RKO (cell line): ENCODE measurements around the gene ISM2.

ENCODE experiments used
- DNase-seq: peaks from one replicate; pipeline ENCODE4 v3.0.0-alpha.2; 2016; ENCODE audit warnings: low spot score

The ISM2 gene

DNA sequence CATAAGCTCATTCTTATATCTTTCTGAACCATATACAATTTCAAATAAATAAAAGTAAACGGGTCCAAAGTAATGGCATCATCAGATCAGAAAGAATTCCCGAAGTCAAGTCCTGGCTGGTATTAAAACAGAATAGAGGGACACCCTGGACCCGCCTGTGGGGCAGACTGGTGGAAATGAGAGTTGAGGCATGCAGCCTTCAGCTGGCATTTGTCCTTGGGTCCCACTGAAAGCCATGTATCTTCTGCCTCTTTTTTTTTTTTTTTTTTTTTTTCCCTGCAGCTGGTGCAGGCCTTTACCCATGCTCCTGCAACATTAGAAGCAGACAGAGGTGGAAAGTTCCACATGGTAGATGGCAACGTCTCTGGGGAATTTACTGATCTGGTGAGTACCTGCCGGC, 30.8 kb downstream of the ISM2 start:
- DNase-seq = no peak

DNA sequence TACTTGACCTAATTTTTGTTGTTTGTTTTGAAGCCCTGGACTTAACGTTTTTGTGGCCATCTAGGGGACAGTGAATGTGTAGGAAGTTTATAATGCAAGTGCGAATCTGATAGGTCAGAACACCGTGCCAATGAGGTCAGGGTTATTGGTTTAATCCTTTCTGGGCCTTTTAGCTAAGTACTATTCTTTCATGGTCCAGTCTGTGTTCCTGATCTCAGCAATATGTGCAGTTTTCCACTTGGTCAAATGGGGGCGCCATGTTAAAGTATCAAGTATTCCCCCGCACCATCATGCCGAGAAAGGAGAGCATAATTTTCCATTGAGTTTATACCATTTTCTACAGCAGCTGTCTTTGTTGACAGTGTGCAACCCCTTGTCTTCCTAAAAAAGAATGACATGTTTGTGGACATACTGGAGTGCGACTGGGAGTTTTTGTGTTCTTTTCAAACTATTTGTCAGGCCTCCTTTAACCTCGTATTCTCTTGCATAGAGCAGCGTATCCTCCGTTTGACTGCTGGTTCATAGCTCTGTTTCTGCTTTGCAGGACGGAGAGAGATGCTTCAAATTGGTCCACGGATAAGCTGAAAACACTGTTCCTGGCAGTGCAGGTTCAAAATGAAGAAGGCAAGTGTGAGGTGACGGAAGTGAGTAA, 39.4 kb downstream of the ISM2 start:
- DNase-seq = peak; percentile 81

DNA sequence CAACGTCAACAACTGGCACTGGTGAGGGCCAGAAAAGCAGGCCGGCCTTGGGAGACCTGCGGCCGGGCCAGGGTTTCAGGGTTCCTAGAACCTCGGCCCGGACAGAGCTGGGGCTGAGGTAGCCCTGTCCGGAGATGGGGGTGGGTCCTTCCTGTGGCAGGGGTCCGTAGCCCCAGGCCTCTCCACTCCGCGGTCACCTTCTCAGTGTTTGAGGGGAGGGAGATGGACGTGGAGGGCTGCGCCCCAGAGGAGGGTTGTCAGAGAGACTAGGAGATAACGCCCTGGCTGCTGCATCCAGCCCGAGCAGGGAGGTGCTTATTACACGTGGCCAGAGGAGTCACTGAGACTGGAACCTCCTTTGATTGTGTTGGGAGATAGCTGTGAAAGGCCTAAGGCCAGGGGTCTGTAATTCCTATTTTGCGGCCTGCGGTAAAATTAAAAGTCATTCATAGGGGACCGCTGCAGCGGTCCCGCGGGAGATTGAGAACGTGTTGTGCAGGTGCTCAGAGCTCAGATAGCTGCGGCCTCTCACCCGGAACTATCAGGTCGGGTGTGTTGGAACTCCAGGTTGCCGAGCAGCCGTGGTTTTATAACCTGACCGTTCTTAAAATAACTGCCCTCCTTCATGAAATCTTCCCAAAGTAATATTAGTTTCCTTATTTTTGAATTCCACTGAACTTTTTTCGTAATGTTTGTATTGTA, 40.2 kb downstream of the ISM2 start:
- DNase-seq = peak; percentile 70

DNA sequence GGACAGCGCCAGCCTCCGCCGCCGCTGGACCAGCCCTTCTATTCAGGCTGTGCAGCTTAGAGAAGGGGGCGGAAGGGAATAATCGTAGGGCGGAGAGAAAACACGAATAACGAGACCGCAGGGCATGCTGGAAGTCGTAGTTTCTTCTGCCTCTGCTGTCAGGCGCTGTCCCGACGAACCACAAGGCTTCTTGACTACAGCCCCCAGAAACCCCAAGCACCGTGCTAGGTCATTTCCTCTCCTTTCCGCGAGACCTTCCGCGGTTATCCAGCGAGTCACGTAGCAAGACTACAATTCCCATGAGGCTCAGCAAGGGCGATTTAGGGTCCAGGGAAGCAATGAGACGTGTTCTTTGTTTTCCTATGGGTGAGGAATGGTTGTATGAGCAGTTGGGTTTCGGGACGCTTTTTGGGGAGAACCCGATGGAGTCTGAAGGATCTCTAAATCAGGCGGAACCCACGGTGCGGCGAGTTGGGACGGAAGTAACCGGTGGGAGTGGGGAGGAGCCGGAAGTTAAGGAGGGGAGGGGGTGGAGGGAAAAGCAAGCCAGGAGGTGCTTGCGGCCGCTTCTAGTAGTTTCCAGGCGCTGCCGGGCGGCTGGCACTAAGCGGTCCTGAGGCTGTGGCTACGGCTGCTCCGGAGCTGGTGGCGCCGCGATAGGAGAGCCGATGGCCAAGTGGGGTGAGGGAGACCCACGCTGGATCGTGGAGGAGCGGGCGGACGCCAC, 40.9 kb downstream of the ISM2 start, which contains the start of the genes AHSA1 and VIPAS39:
TSS of gene AHSA1 (plus strand) at position 572 of the 727 bp plus-strand sequence. CDS start at position 669, 97 bp downstream.
TSS of gene VIPAS39 (minus strand) at position 80 of the 727 bp plus-strand sequence. CDS start 3,499 bp downstream, outside the sequence.
- DNase-seq = peak; percentile 99

DNA sequence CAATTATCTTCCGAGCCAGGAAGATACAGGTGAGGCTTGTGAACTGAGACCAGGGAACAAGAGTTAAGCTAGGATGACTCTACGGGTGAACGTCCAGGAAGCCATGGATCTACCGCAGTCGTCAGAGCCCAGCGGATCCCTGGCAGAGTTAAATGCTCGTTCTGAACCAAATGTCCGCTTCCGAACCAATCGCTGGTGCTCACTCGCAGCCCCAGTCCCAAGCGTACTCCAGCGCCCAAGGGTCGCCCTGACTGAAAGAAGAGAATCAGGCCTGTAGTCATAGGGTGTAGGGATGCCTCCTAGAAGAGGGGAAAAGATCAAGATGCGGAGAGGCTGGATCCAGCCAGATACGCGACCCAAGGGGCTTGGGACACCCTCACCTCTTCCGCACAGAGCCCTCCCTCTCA, 41.5 kb downstream of the ISM2 start:
- peak; percentile 52 for DNase-seq

DNA sequence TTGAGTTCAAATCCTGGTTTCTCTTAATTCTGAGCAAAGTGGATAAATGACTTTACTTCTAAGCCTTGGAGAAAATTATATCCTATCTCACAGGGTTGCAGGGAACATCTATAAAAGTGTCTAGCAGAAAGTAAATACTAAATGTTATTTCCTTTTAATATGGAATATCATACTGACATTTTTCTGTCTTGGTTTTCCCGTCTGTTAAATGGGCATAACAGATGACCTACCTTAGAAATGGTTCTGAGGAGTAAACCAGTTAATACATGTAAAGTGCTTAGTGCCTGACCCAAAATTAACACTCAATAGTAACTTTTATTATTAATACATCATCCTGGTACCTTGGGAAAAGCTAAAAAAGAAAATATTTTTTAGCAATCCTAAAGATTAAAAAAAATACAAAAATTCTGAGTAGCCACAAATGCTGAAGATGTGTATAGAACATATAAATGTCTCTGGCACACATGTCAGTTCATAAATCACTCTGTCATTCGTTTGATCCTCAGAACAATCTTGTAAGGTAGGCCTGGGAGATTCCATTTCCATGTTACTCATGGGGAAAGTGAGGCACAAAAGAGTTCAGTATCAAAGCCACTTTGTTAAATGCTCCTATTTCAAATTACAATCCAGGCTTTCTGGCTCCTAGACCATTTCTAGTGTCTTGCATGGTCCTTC, 42.5 kb downstream of the ISM2 start:
- no peak for DNase-seq

DNA sequence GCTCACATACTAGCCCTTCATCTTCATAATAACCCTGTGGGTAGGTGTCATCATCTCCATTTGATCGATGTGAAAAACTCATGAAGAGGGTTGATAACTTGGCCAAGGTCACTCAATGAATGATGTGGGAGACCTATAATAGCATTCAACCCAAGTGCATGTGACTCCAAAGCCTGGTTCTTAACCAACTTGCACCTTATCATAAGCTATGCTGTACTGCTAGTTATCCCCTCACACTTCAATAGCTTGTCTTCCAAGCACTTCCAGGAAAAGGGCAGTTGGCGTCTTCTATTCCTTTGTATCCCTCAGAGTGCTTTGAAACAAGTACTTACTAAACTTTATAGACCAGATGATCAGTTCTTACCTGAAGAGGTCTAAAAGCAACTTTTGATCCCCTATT, 56.4 kb downstream of the ISM2 start:
- DNase-seq = no peak

DNA sequence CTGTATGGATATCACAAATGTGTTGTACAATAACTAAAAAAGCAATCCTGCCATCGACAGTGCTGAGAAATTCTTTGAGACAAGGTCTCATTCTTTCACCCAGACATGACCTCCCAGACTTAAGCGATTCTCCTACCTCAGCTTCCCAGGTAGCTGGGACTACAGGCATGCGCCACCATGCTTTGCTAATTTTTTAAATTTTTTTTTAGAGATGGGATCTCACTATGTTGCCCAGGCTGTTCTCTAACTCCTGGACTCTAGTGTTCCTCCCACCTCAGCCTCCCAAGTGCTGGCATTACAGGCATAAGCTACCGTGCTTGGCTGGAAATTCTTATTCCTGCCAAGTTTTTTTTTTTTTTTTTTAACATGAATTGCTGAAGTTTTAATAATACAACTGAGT, 58.8 kb downstream of the ISM2 start:
- DNase-seq = no peak

DNA sequence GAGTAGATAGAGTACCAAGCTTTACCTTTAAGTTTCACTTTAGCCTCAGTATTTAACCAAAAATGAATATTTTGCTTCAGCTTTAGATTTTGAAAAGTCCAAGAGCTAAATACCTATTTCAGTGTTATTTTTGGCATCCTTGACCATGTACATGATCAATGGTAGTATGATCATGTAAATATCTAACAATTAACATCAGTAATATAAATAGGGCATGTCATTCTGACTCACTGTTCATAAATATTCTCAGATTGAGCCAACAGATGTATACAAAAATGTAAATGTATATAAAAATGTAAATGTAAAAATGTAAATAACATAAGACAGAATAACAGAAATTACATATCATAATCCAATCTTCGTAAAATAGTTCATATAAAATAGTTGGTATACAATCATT, 60.0 kb downstream of the ISM2 start:
- DNase-seq = no peak

DNA sequence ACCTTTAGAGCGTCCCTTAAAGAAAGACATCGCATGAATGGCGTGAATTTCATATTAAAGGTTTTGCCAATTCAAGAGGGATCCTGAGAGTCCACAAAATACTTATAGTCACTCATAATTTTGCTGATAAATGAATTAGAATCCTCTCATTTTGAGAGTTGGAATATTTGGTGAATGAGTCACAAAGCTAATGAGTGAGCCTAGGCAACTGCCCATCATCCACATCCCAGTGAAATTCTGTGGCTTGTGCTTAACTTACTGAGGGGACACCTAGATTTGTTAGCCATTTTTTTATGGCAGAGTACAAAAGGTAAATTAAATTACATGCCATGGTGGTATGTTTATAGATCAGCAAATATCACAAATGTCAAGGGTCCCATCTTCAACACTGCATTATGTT, 62.6 kb downstream of the ISM2 start:
- peak; percentile 41 for DNase-seq

DNA sequence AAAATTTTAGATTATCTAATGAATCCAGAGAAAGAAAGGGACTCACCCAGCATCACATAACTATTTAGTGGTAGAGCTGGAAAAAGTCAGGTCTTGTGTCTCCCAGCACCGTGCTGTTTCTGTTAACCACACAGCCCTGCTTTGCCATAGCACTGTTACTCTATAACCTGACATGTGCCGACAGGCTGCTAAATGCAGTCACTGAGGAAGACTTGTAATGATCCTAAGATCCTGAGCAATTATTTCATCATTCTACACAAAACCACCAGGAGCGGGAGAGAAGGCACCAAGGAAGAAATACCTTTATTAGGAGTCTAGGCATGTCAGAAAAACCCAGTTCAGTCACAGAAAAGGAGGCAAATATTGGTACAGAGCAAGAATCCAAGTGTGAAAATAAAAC, 72.2 kb downstream of the ISM2 start:
- DNase-seq = no peak

DNA sequence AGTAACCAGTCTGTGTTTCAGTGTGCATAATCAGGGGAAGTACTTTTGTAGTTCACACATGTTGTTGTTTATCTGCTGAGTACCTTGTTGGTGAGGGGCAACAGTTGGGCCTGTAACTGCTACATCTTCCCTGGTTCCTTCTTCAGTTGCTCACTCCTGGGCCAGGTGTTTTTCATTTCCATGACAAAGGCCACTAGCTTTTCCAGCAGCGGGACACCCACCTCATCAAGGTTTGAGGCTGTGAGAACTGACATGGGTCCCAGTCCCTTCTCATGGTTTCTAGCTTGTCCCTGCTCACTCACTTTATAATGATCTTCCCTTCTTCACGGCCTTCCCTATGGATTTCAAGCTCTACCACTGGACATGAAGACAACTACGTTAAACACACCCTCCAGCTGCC, 73.8 kb downstream of the ISM2 start:
- DNase-seq = no peak
